WERI-Rb-1 (cell line): ENCODE measurements around the gene RGL2.

Source experiments
- DNase-seq: peaks from one replicate; pipeline ENCODE4 v3.0.0-alpha.2; 2020
- H3K27ac ChIP-seq: fragments of 250-450 bp; sonication (Bioruptor Pico); 2 replicates; pipeline ENCODE4 v1.5.1; 2020; ENCODE audit warnings: mild to moderate bottlenecking, moderate library complexity
- H3K27me3 ChIP-seq: fragments of 250-450 bp; sonication (Bioruptor Pico); 2 replicates; pipeline ENCODE4 v1.5.1; 2021; ENCODE audit warnings: mild to moderate bottlenecking, low read depth, moderate library complexity; ENCODE audit not compliant: insufficient read depth, severe bottlenecking
- H3K36me3 ChIP-seq: fragments of 250-450 bp; sonication (Bioruptor Pico); 2 replicates; pipeline ENCODE4 v1.5.1; 2020; ENCODE audit warnings: mild to moderate bottlenecking, moderate library complexity
- H3K4me3 ChIP-seq: 2 replicates; pipeline ENCODE4 v1.5.1; 2011; ENCODE audit warnings: low read depth, mild to moderate bottlenecking, control low read depth, low read length
- H3K9me3 ChIP-seq: fragments of 250-450 bp; sonication (Bioruptor Pico); 2 replicates; pipeline ENCODE4 v1.5.1; 2021; ENCODE audit warnings: mild to moderate bottlenecking, moderate library complexity; ENCODE audit not compliant: severe bottlenecking
- CTCF ChIP-seq: IDR thresholded peaks from 2 replicates; pipeline ENCODE4 v1.5.1; 2011; ENCODE audit warnings: low read depth, mild to moderate bottlenecking, control low read depth, inconsistent platforms, low read length

RGL2 gene

GRCh38 chr6:33294086-33294823, 4.5 kb downstream of the RGL2 start:
- Histone ChIP-seq H3K36me3 (peaks cover 63% of the 10 kb centered on the region), H3K27ac (no peak overlapping the region), H3K9me3 (no peaks in the 10 kb centered on the region), H3K27me3 (no peaks in the 10 kb centered on the region), H3K4me3 (no peak overlapping the region)
- no peak for TF ChIP-seq CTCF
- no peak for DNase-seq

- H3K9me3 ChIP-seq: no peaks in the 10 kb centered on the region
- H3K36me3 ChIP-seq: peaks cover 63% of the 10 kb centered on the region
- no peak overlapping the region for H3K27ac ChIP-seq
- TF ChIP-seq CTCF: no peak
- no peak for DNase-seq
- H3K27me3 ChIP-seq: no peaks in the 10 kb centered on the region
- H3K4me3 ChIP-seq: no peak overlapping the region
Measured at GRCh38 chr6:33292996-33293682, 5.6 kb downstream of the RGL2 start.

GRCh38 chr6:33290459-33290858, 8.3 kb downstream of the RGL2 start:
- H3K36me3 ChIP-seq: peaks cover 74% of the 10 kb centered on the region
- H3K27ac ChIP-seq: no peak overlapping the region
- H3K27me3 ChIP-seq: no peaks in the 10 kb centered on the region
- H3K9me3 ChIP-seq: no peaks in the 10 kb centered on the region
- H3K4me3 ChIP-seq: no peak overlapping the region
- no peak for TF ChIP-seq CTCF
- no peak for DNase-seq

GRCh38 chr6:33289784-33290315, 8.9 kb downstream of the RGL2 start:
- peaks cover 74% of the 10 kb centered on the region for H3K36me3 ChIP-seq
- no peaks in the 10 kb centered on the region for H3K9me3 ChIP-seq
- no peak for TF ChIP-seq CTCF
- DNase-seq: no peak
- peak overlapping the region; percentile 62 for H3K27ac ChIP-seq
- no peaks in the 10 kb centered on the region for H3K27me3 ChIP-seq
- peak overlapping the region; percentile 59 for H3K4me3 ChIP-seq

- Histone ChIP-seq H3K4me3 (peak within 1 kb of the TSS; percentile 59), H3K27ac (peak within 1 kb of the TSS; percentile 62), H3K36me3 (peaks cover 74% of the 10 kb centered on the region), H3K27me3 (no peaks in the 10 kb centered on the region), H3K9me3 (no peaks in the 10 kb centered on the region)
- TF ChIP-seq CTCF: no peak
- peak; percentile 88 for DNase-seq
Measured at GRCh38 chr6:33288921-33289783, 9.6 kb downstream of the RGL2 start, which contains the start of the genes PFDN6 and WDR46. TSS of gene PFDN6 (plus strand) at chr6:33289601. CDS start at chr6:33289857, 256 bp downstream. TSS of gene WDR46 (minus strand) at chr6:33289239. CDS start at chr6:33289170, 69 bp downstream.
